Purkinje cell (primary cell): ENCODE data around the gene PPT2. TPM values are rescaled to one million over a fixed set of nuclear protein-coding genes. Genes with fewer than 3 reads are reported as not detected.

Source experiments
- polyA plus RNA-seq: library from polyadenylated mRNA; unstranded; fragments of >200 nt; fragmentation: Nextera tagmentation; gene quantifications from 2 replicates; pipeline ENCODE4 v1.2.1, GENCODE V29; 2014

The PPT2 gene
- 16.8 and 18.7 TPM in 2 replicates for polyA plus RNA-seq

GRCh38 chr6:32153564-32154513 lies at the start of gene PPT2:
PPT2 (plus strand) TSS chr6:32154141; CDS start chr6:32154595, 454 bp downstream.

GRCh38 chr6:32109114-32109764 lies 44.7 kb upstream of the PPT2 start, which contains the start of gene TNXB:
TNXB (minus strand) TSS chr6:32109338; CDS start chr6:32098198, 11,140 bp downstream.

GRCh38 chr6:32127717-32128592 lies 26.0 kb upstream of the PPT2 start, which contains the start of gene ATF6B:
ATF6B (minus strand) TSS chr6:32128246; CDS start chr6:32128207, 39 bp downstream.

GRCh38 chr6:32151863-32152768 lies 1.8 kb upstream of the PPT2 start, which contains the start of gene PRRT1:
PRRT1 (minus strand) TSS chr6:32151939; CDS start chr6:32151827, 112 bp downstream.

GRCh38 chr6:32164295-32164694 lies 10.4 kb downstream of the PPT2 start, which contains the start of gene EGFL8:
EGFL8 (plus strand) TSS chr6:32164595; CDS start chr6:32166166, 1,571 bp downstream.

GRCh38 chr6:32175711-32176475 lies 22.0 kb downstream of the PPT2 start, which contains the start of gene AGPAT1:
AGPAT1 (minus strand) TSS chr6:32176084; CDS start chr6:32171496, 4,588 bp downstream.

GRCh38 chr6:32177788-32178546 lies 24.0 kb downstream of the PPT2 start, which contains the start of gene RNF5:
RNF5 (plus strand) TSS chr6:32178405; CDS start chr6:32178512, 107 bp downstream.

GRCh38 chr6:32184084-32184640 lies 30.2 kb downstream of the PPT2 start, which contains the start of gene AGER:
AGER (minus strand) TSS chr6:32184253; CDS start chr6:32184222, 31 bp downstream.

GRCh38 chr6:32190054-32190851 lies 36.3 kb downstream of the PPT2 start, which contains the start of gene PBX2:
PBX2 (minus strand) TSS chr6:32190202; CDS start chr6:32189915, 287 bp downstream.

GRCh38 chr6:32192608-32193039 lies 38.7 kb downstream of the PPT2 start, which contains the start of gene GPSM3:
GPSM3 (minus strand) TSS chr6:32192643; CDS start chr6:32192513, 130 bp downstream.

Other genes with a start within 250 kb of the PPT2 start
- 1.2 TPM in 1 of 2 replicates, not detected in the other for gene C2, start 226.4 kb upstream of the PPT2 start, polyA plus RNA-seq
- 0.34 TPM in 1 of 2 replicates, not detected in the other for gene CFB, start 208.0 kb upstream of the PPT2 start, polyA plus RNA-seq
- 18.1 and 30.7 TPM in 2 replicates for gene NELFE, start 195.2 kb upstream of the PPT2 start, polyA plus RNA-seq
- gene SKIC2, start 195.0 kb upstream of the PPT2 start, polyA plus RNA-seq, result 8.0 and 11.7 TPM in 2 replicates
- gene DXO, start 182.0 kb upstream of the PPT2 start, polyA plus RNA-seq, result 9.6 and 21.2 TPM in 2 replicates
- gene C4A, start 172.1 kb upstream of the PPT2 start, polyA plus RNA-seq, result not detected in 2 replicates
- not detected in 2 replicates for gene C4B, start 139.3 kb upstream of the PPT2 start, polyA plus RNA-seq
- 0.20 TPM in 1 of 2 replicates, not detected in the other for gene CYP21A2, start 115.7 kb upstream of the PPT2 start, polyA plus RNA-seq
- not detected in 2 replicates for gene TNXB, start 44.8 kb upstream of the PPT2 start, polyA plus RNA-seq
- 3.4 and 9.6 TPM in 2 replicates for gene ATF6B, start 25.9 kb upstream of the PPT2 start, polyA plus RNA-seq
- 0.77 and 1.8 TPM in 2 replicates for gene FKBPL, start 23.9 kb upstream of the PPT2 start, polyA plus RNA-seq
- gene PRRT1, start 2.2 kb upstream of the PPT2 start, polyA plus RNA-seq, result 88.8 and 97.9 TPM in 2 replicates
- 2.5 and 3.6 TPM in 2 replicates for gene EGFL8, start 10.5 kb downstream of the PPT2 start, polyA plus RNA-seq
- 18.3 and 18.5 TPM in 2 replicates for gene AGPAT1, start 21.9 kb downstream of the PPT2 start, polyA plus RNA-seq
- gene RNF5, start 24.3 kb downstream of the PPT2 start, polyA plus RNA-seq, result 34.7 and 42.0 TPM in 2 replicates
- not detected in 2 replicates for gene AGER, start 30.1 kb downstream of the PPT2 start, polyA plus RNA-seq
- gene PBX2, start 36.1 kb downstream of the PPT2 start, polyA plus RNA-seq, result 0.55 TPM in 1 of 2 replicates, not detected in the other
- gene GPSM3, start 38.5 kb downstream of the PPT2 start, polyA plus RNA-seq, result not detected in 2 replicates
- gene NOTCH4, start 69.9 kb downstream of the PPT2 start, polyA plus RNA-seq, result 1.3 and 2.2 TPM in 2 replicates
- not detected in 2 replicates for gene TSBP1, start 217.8 kb downstream of the PPT2 start, polyA plus RNA-seq